Activated naive CD4-positive, alpha-beta T cell treated with anti-CD3 and anti-CD28 coated beads, Interleukin-2, amount 50 U/mL, for 24 hours (primary cell): Measurements from ENCODE around the gene CRYL1.
"Not testable (repeated sequence)": the region's sequence is repeated elsewhere in the genome, so short reads cannot be mapped to it uniquely, and the experiment has no call there.

ENCODE experiments used
- H3K27ac Mint-ChIP-seq: one replicate; pipeline ENCODE4 v1.8.0; 2021; ENCODE audit warnings: mild to moderate bottlenecking, mixed read lengths
- H3K27me3 Mint-ChIP-seq: one replicate; pipeline ENCODE4 v1.8.0; 2021; ENCODE audit warnings: mixed read lengths
- H3K36me3 Mint-ChIP-seq: one replicate; pipeline ENCODE4 v1.8.0; 2021; ENCODE audit warnings: mixed read lengths
- H3K4me1 Mint-ChIP-seq: one replicate; pipeline ENCODE4 v1.8.0; 2021; ENCODE audit warnings: mixed read lengths
- H3K4me3 Mint-ChIP-seq: one replicate; pipeline ENCODE4 v1.8.0; 2021; ENCODE audit warnings: mild to moderate bottlenecking, mixed read lengths
- H3K9me3 Mint-ChIP-seq: one replicate; pipeline ENCODE4 v1.8.0; 2021; ENCODE audit warnings: mixed read lengths

CRYL1 gene

DNA sequence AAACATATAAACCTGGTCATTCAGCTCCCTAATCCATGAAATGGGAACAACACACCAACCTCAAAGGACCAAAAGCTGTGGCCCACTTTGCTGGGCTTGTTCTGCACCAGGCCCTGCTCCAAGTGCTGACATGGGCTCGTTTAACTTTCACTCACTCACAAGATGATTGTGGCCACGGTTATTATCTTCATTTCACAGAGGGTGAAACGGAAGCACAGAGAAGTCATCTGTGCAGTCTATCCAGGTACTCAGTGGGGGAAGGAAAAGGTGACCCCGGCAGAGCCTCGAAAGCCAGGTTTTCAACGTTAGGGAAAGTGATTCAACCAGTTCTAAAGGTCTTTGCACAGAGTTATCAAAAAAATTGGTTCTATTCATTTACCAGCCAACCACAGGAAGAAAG lies 68.0 kb downstream of the CRYL1 start:
- no peaks in the 10 kb centered on the region for H3K9me3 Mint-ChIP-seq
- H3K4me1 Mint-ChIP-seq: peaks cover 26% of the 10 kb centered on the region
- no peak overlapping the region for H3K27ac Mint-ChIP-seq
- H3K36me3 Mint-ChIP-seq: peaks cover 9% of the 10 kb centered on the region
- no peaks in the 10 kb centered on the region for H3K27me3 Mint-ChIP-seq
- H3K4me3 Mint-ChIP-seq: no peak overlapping the region

DNA sequence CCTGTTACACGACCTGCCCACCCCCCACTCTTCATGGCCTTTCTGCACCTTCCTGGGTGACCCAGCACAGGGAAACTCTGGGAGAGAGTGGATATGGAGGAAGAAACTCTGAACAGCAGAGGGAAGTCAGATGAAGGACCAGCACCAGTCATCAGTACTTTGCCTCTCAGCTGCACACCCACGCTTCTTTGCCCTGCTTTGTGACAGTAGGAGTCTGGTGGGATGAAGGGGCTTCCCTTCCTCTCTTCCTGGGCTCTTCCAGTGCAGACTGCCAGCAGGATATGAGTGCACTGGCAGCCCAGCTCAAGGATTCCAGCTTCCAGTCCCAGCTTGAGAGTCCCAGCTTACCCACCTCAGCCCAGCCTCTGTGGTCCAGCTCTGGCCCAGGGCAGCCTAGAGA lies 68.9 kb downstream of the CRYL1 start:
- no peak overlapping the region for H3K4me3 Mint-ChIP-seq
- peak overlapping the region; percentile 72 for H3K27ac Mint-ChIP-seq
- H3K36me3 Mint-ChIP-seq: peaks cover 9% of the 10 kb centered on the region
- H3K27me3 Mint-ChIP-seq: no peaks in the 10 kb centered on the region
- H3K9me3 Mint-ChIP-seq: peaks cover 3% of the 10 kb centered on the region
- H3K4me1 Mint-ChIP-seq: peaks cover 29% of the 10 kb centered on the region

DNA sequence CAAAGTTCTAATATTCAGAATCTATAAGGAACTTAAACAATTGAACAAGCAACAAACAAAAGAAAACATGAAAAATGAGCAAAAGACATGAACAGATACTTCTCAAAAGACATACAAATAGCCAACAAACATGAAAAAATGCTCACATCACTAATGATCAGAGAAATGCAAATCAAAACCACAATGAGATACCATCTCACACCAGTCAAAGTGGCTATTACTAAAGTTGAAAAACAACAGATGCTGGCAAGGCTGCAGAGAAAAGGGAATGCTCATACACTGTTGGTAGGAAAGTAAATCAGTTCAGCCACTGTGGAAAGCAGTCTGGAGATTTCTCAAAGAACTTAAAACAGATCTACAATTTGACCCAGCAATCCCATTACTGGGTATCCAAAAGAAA lies 74.3 kb downstream of the CRYL1 start:
- H3K36me3 Mint-ChIP-seq: peaks cover 30% of the 10 kb centered on the region
- H3K27ac Mint-ChIP-seq: no peak overlapping the region
- peaks cover 16% of the 10 kb centered on the region for H3K4me1 Mint-ChIP-seq
- peaks cover 24% of the 10 kb centered on the region for H3K9me3 Mint-ChIP-seq
- no peak overlapping the region for H3K4me3 Mint-ChIP-seq
- H3K27me3 Mint-ChIP-seq: no peaks in the 10 kb centered on the region

DNA sequence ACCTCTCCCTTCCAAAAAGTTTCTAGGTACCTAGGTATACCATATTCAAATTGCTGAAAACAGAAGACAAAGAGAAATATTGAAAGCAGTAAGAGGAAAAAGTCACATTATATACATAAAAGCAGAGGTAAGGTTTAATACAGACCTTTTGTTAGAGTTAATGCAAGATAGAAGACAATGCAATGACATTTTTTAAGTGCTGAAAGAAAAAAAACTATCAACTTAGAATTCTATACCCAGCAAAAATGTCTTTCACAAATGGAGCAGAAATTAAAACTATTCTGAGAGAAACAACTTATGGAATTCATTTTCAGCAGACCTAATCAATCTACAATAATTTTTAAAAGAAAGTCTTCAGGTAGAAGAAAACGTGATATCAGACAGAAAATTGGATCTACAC lies 77.2 kb downstream of the CRYL1 start:
- Mint-ChIP-seq H3K36me3 (peaks cover 30% of the 10 kb centered on the region), H3K4me1 (peaks cover 16% of the 10 kb centered on the region), H3K27ac (no peak overlapping the region), H3K9me3 (peaks cover 24% of the 10 kb centered on the region), H3K4me3 (no peak overlapping the region), H3K27me3 (no peaks in the 10 kb centered on the region)

DNA sequence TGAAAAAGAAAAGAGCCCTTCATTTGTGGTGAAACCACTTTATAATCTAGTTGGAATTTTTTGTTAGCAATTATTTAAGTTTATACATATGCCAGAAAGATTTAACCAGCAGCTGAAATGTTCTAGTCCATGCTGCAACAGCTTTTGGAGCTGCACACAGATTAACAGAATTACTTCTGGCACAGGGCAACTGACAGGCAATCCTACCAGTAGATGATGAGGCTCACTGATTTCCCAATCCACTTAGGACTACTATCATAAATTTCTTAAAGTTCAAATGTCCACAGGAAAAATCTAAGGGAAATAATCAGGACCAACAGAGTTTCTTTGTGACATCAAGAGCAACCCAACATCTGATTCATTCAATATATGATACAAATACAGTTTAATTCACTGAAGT lies 78.8 kb downstream of the CRYL1 start:
- peaks cover 21% of the 10 kb centered on the region for H3K4me1 Mint-ChIP-seq
- no peak overlapping the region for H3K27ac Mint-ChIP-seq
- H3K36me3 Mint-ChIP-seq: peaks cover 32% of the 10 kb centered on the region
- no peak overlapping the region for H3K4me3 Mint-ChIP-seq
- H3K9me3 Mint-ChIP-seq: peaks cover 23% of the 10 kb centered on the region
- H3K27me3 Mint-ChIP-seq: no peaks in the 10 kb centered on the region

DNA sequence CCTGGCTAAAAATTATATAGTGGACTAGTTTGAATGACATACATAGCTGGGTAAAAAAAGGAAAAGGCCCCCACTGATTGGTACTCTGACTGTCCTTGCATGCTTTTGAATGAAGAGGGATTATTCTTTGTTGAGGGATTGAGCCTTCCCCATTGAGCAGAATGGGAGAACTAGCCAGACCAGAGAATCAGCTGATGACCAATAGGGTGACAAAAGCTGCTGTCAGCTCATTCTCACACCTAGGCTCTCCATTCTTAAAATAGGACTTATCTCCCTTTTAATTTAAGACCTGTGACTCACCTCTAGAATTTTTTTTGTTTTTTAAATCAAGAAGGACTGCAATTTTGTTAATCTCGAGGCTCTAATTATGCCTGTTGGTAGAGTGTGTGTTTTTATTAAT lies 79.3 kb downstream of the CRYL1 start:
- H3K4me1 Mint-ChIP-seq: peaks cover 16% of the 10 kb centered on the region
- peaks cover 32% of the 10 kb centered on the region for H3K36me3 Mint-ChIP-seq
- no peak overlapping the region for H3K27ac Mint-ChIP-seq
- H3K4me3 Mint-ChIP-seq: no peak overlapping the region
- H3K9me3 Mint-ChIP-seq: peaks cover 20% of the 10 kb centered on the region
- no peaks in the 10 kb centered on the region for H3K27me3 Mint-ChIP-seq

DNA sequence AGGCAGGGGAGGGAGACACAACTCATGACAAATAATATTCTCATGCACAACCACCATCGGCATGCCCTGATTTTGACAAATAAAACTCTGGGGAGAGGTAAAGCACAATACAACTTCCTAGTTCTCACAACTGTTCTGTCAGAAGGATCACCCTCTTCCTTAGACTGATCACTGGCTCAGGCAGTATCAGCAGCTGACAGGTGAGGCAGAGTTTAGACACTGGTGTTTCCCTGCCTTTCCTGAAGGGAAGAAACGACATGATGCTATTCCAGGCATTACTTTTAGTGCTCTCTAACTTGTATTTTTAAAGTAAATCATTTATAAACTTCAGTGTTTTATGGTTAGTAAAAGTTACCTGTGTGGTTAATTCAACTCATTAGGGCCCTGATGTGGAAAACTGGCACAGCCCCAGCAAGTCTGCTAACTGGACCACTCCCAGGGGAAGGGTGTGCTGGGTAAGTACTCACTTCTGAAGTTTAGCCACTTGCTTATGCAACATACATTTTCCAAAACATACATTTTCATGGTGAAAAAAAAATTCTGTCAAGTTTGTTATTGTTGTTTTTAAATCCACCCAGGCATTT lies 82.8 kb downstream of the CRYL1 start:
- Mint-ChIP-seq H3K27ac (no peak overlapping the region), H3K27me3 (no peaks in the 10 kb centered on the region), H3K36me3 (peaks cover 17% of the 10 kb centered on the region), H3K4me1 (peaks cover 17% of the 10 kb centered on the region), H3K4me3 (no peak overlapping the region), H3K9me3 (peaks cover 8% of the 10 kb centered on the region)

DNA sequence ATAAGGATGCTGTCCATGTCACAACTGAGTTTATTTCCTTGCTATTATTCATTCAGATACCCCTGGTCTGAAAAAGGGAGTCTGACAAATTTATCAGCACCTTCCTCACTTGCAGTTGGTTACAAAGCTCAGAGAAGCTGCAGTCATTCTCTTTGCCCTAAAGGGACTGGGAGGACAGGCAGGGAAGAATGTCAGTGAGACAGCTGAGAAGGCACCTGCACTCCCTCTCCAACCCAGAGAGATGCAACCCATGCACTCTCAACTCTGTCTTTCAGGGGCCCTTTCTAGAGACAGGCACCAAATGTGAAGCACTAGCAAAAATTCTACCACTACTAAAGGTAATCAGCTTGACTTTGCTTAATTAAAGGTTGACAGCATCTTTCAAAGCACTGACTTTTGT lies 83.3 kb downstream of the CRYL1 start:
- Mint-ChIP-seq H3K36me3 (peaks cover 15% of the 10 kb centered on the region), H3K27ac (no peak overlapping the region), H3K4me1 (peaks cover 17% of the 10 kb centered on the region), H3K4me3 (no peak overlapping the region), H3K27me3 (no peaks in the 10 kb centered on the region), H3K9me3 (peaks cover 3% of the 10 kb centered on the region)

DNA sequence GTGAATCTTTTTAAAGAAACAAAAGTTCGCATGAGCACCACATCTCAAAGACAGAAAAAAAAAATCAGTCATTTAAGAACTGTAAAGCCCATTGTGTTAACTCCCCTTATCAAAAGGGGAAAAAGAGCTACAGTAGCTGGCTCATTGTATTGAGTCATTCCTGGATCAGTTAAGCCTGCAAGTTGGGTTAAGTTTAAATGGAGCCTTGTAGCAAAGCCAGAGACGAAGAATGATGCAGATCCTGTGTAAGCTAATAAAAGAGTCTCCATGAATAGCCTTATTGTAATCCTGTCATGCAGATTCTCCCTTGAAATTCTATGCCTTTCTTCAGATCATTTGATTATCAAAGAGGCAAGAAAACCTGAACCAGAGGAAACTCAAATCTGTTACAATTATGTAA lies 83.8 kb downstream of the CRYL1 start:
- Mint-ChIP-seq H3K4me3 (no peak overlapping the region), H3K27ac (no peak overlapping the region), H3K36me3 (peaks cover 17% of the 10 kb centered on the region), H3K9me3 (no peaks in the 10 kb centered on the region), H3K4me1 (peaks cover 17% of the 10 kb centered on the region), H3K27me3 (no peaks in the 10 kb centered on the region)

DNA sequence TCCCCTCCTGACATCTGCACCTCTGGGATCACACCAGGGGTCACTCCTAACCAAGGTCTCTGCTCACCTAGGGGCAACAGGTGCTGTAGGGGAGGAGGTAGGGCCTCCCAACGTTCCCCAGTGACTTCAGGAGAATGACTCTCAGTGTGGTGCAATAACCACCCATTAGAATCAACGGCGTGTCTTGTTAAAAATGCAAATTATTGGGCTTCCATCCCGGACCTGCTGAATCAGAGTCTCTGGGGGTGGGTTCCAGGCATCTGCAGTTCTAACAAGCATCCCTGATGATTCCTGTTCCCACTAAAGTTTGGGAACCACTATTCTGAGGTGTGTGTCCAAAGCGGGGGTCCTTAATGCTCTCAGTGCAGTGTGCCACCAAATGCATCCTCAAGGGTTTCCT lies 84.6 kb downstream of the CRYL1 start:
- H3K4me1 Mint-ChIP-seq: peaks cover 17% of the 10 kb centered on the region
- no peaks in the 10 kb centered on the region for H3K27me3 Mint-ChIP-seq
- H3K4me3 Mint-ChIP-seq: no peak overlapping the region
- no peaks in the 10 kb centered on the region for H3K9me3 Mint-ChIP-seq
- H3K36me3 Mint-ChIP-seq: peaks cover 18% of the 10 kb centered on the region
- no peak overlapping the region for H3K27ac Mint-ChIP-seq

DNA sequence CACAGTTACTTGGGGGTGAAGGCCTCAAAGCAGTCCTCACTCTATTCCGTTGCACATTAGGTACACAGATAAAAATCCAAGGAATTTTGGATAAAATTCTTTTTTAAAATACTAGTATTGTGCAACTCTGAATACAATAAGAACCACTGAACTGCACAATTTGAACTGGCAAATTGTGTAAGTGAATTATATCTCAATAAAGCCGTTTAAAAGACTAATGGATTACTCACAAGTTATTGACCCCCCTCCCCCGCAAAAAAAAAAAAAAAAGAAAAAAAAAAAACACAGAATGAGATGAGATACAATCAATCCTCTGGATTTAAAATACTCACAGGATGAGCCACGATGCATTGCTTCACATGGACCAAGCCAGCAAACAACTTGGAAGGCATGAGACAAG lies 86.4 kb downstream of the CRYL1 start:
- Mint-ChIP-seq H3K27me3 (no peaks in the 10 kb centered on the region), H3K27ac (no peak overlapping the region), H3K9me3 (no peaks in the 10 kb centered on the region), H3K36me3 (peaks cover 13% of the 10 kb centered on the region), H3K4me3 (no peak overlapping the region), H3K4me1 (peaks cover 17% of the 10 kb centered on the region)

DNA sequence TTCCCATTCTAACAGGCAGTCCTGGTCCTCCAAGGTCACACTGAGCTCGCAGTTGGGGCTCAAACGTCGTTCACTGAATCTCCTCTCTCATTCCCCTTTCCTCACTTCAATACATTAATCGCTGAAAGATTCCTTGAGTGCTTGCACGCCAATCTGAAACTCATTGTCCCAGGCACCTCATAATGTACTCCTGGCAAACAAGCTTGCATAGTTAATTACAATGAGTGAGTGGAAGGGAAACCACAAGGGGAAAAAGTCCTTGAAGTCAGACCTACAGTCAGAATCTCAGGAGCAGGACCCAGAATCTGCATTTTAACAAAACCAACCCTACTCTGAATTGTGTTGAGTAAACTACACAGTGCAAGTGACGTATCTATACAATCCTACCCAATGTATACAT lies 86.9 kb downstream of the CRYL1 start:
- Mint-ChIP-seq H3K27me3 (no peaks in the 10 kb centered on the region), H3K27ac (no peak overlapping the region), H3K9me3 (no peaks in the 10 kb centered on the region), H3K36me3 (peaks cover 13% of the 10 kb centered on the region), H3K4me3 (no peak overlapping the region), H3K4me1 (peaks cover 17% of the 10 kb centered on the region)

DNA sequence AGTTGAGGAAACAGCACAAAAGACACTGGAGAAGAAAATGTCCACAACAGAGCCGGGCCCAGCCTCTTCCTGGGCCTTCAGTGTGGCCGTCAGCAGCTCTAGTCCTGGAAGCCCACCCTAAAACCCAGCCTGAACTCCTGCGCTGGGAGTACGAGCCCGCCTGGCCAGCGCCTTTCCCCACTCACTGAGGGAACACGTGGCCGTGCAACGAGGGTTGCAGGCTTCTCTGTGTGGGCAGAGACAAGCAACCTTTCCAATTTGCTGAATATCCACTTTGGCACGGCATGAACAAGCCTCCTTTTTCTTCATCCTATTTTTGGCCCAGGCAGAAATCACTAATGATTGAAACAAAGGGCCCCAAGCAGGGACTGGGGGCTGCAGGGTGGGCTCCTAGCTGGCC lies 89.2 kb downstream of the CRYL1 start:
- Mint-ChIP-seq H3K4me3 (no peak overlapping the region), H3K4me1 (peaks cover 5% of the 10 kb centered on the region), H3K27ac (no peak overlapping the region), H3K9me3 (no peaks in the 10 kb centered on the region), H3K36me3 (peaks cover 11% of the 10 kb centered on the region), H3K27me3 (no peaks in the 10 kb centered on the region)

DNA sequence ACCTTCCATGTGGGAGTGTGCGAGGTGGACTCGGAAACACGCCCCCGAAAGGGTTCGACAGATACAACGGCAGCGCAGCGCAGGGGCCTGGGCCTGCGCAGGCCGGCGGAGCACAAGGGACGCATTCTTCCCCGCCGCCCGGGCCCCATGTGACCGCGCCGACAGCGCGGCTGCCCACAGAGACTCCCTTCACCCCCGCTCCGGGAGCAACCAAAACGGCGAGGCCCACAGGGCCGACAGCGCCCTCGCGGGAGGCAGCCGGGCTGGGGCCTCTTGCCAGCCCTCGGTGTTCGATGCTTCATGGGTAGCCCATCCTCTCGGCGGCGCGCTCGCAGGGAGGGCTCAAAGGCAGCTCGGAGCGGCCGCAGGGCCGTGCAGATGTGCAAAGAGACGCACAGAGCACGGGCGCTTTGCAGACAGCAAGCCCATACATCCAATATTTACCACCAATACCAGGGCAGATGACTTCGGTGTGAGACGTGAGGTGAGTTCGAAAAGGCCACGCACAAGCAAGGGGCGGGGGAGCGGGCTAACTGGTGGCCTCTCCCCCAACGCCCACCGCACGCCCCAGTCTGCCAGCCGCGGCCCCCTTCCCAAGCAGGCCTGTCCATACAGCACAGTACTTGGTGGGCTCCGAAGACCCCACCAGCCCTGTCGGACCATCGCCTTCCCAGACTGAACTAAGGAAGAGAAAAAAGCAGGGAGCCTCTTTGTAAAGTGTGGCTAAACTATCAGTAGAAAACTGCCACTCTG lies 89.9 kb downstream of the CRYL1 start:
- Mint-ChIP-seq H3K27ac (no peak overlapping the region), H3K36me3 (peaks cover 11% of the 10 kb centered on the region), H3K4me1 (peaks cover 5% of the 10 kb centered on the region), H3K9me3 (no peaks in the 10 kb centered on the region), H3K27me3 (no peaks in the 10 kb centered on the region), H3K4me3 (no peak overlapping the region)

DNA sequence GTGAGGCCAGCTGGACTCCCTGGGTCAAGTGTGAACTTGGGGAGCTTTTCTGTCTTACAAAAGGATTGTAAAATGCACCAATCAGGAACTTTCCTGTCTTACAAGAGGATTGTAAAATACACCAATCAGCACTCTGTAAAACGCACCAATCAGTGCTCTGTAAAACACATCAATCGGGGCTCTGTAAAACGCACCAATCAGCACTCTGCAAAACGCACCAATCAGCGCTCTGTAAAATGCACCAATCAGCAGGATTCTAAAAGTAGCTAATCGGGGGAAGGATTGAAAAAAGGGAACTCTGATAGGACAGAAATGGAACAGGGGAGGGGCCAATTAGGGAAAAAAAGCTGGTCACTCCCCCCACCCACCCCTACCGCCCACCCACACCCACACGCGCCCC lies 91.4 kb downstream of the CRYL1 start:
- not testable (repeated sequence) for H3K27me3 Mint-ChIP-seq, H3K4me1 Mint-ChIP-seq, H3K4me3 Mint-ChIP-seq, H3K9me3 Mint-ChIP-seq, H3K27ac Mint-ChIP-seq
- peaks cover 11% of the 10 kb centered on the region for H3K36me3 Mint-ChIP-seq

DNA sequence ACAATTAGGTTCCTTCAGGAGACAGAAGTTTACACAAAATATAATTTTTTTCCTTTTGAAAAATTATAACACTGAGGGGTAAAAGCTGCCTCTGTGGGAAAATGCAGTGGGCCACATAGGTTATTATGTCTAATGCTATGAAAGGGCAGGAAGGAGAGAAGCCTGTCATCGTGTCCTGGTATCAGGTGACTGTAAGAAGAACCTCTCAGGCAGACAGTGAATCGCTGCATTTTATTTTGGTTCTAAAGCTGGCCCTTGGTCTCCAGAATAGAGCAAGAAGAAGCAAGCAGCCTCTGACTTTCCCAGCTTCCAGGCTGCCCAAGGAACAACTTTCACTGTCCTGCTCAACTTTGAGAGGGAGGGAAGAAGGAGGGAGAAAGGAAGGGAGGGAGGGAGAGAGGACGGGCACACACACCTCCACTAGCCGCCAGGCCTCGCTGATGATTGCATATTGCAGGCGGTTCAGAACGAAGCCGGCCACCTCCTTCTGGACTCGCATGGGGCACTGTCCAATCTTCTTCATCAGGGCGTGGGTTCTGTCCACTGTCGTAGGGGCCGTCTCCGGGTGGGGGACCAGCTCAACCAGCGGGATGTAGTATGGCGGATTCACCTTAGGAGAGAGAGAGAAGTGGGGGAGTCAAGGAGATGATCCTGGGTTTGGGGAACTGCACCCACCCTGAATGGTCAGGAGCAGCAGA lies 93.8 kb downstream of the CRYL1 start:
- Mint-ChIP-seq H3K9me3 (no peaks in the 10 kb centered on the region), H3K36me3 (peaks cover 13% of the 10 kb centered on the region), H3K4me1 (no peaks in the 10 kb centered on the region), H3K4me3 (no peak overlapping the region), H3K27me3 (no peaks in the 10 kb centered on the region), H3K27ac (no peak overlapping the region)
